Measurements from ENCODE around the gene DRAM1. TPM values are rescaled to one million over a fixed set of nuclear protein-coding genes. Genes with fewer than 3 reads are reported as not detected.
A peak's percentile ranks its signal among the peaks of the same experiment; 100 is the strongest.

Gene DRAM1
- total and polyA plus RNA-seq, 9 of the 15 experiments (the other 6 are each of a cell fraction or from before 2014, with no cell fraction given), result 1.4 to 4.3 (median 2.7) TPM

DNA sequence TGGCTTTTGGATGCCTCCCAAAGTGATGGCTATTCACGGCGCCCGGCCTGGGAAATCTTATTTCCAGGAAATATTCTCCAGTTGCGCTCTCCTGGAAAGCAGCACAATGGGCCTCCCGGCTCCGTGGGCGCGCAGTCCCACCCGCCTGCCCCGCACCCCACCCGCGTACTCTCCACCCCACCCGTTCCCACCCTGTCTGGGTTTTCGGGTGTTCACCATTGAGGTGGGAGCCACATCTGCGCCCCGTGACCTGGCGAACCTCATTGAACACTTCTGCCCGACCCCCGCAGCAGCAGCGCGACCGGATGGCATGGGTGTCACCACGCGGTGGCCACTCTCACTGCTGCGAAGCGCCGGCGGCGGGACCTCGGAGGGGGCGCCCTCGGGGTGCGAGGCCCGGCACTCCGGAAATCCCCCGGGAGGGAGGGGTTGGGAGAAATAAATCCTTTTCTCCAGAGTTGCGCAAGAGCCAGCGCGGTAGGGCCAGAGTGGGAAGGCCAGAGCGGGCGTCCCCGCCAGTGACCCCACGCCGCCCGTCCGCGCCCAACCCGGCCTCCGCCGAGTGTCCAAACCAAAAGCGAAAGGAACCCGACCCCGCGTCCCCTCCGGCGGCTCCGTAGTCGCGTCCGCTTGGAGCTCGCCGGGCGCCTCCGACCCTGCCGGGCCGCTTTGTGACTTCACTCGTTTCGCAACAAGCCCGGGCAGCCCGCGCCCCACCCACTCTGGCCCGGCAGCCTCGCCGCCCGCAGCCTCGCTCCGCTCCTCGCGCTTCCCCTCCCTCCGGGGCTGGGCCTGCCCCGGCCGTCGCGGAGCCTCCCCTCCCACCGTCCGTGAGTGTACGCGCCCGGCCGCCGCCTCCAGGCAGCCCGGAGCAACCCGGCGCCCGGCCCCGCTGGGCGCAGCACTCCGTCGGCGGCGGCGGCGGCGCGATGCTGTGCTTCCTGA, at the start of gene DRAM1 (continued):
- TF ChIP-seq, protein P1, sequence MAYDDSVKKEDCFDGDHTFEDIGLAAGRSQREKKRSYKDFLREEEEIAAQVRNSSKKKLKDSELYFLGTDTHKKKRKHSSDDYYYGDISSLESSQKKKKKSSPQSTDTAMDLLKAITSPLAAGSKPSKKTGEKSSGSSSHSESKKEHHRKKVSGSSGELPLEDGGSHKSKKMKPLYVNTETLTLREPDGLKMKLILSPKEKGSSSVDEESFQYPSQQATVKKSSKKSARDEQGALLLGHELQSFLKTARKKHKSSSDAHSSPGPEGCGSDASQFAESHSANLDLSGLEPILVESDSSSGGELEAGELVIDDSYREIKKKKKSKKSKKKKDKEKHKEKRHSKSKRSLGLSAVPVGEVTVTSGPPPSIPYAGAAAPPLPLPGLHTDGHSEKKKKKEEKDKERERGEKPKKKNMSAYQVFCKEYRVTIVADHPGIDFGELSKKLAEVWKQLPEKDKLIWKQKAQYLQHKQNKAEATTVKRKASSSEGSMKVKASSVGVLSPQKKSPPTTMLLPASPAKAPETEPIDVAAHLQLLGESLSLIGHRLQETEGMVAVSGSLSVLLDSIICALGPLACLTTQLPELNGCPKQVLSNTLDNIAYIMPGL (CRISPR knock-in tag; IDR thresholded peaks at IDR 0.05), result no peak; the same call in 1 of the 2 replicates
- TF ChIP-seq RAD51 (IDR thresholded peaks at IDR 0.05; ENCODE audit: borderline replicate concordance, low read depth) (no peak), GABPB2 (CRISPR knock-in tag; conservative IDR thresholded peaks at IDR 0.05) (no peak), POLR2A (conservative IDR thresholded peaks at IDR 0.05) (peak; percentile 77), RBM15 (IDR thresholded peaks at IDR 0.05; ENCODE audit: insufficient read depth, low read length) (no peak), RAD21 (CRISPR knock-in tag; conservative IDR thresholded peaks at IDR 0.05 in 1 of 2, IDR thresholded peaks at IDR 0.05 in 1 of 2) (no peak)
- TF ChIP-seq, protein P2, sequence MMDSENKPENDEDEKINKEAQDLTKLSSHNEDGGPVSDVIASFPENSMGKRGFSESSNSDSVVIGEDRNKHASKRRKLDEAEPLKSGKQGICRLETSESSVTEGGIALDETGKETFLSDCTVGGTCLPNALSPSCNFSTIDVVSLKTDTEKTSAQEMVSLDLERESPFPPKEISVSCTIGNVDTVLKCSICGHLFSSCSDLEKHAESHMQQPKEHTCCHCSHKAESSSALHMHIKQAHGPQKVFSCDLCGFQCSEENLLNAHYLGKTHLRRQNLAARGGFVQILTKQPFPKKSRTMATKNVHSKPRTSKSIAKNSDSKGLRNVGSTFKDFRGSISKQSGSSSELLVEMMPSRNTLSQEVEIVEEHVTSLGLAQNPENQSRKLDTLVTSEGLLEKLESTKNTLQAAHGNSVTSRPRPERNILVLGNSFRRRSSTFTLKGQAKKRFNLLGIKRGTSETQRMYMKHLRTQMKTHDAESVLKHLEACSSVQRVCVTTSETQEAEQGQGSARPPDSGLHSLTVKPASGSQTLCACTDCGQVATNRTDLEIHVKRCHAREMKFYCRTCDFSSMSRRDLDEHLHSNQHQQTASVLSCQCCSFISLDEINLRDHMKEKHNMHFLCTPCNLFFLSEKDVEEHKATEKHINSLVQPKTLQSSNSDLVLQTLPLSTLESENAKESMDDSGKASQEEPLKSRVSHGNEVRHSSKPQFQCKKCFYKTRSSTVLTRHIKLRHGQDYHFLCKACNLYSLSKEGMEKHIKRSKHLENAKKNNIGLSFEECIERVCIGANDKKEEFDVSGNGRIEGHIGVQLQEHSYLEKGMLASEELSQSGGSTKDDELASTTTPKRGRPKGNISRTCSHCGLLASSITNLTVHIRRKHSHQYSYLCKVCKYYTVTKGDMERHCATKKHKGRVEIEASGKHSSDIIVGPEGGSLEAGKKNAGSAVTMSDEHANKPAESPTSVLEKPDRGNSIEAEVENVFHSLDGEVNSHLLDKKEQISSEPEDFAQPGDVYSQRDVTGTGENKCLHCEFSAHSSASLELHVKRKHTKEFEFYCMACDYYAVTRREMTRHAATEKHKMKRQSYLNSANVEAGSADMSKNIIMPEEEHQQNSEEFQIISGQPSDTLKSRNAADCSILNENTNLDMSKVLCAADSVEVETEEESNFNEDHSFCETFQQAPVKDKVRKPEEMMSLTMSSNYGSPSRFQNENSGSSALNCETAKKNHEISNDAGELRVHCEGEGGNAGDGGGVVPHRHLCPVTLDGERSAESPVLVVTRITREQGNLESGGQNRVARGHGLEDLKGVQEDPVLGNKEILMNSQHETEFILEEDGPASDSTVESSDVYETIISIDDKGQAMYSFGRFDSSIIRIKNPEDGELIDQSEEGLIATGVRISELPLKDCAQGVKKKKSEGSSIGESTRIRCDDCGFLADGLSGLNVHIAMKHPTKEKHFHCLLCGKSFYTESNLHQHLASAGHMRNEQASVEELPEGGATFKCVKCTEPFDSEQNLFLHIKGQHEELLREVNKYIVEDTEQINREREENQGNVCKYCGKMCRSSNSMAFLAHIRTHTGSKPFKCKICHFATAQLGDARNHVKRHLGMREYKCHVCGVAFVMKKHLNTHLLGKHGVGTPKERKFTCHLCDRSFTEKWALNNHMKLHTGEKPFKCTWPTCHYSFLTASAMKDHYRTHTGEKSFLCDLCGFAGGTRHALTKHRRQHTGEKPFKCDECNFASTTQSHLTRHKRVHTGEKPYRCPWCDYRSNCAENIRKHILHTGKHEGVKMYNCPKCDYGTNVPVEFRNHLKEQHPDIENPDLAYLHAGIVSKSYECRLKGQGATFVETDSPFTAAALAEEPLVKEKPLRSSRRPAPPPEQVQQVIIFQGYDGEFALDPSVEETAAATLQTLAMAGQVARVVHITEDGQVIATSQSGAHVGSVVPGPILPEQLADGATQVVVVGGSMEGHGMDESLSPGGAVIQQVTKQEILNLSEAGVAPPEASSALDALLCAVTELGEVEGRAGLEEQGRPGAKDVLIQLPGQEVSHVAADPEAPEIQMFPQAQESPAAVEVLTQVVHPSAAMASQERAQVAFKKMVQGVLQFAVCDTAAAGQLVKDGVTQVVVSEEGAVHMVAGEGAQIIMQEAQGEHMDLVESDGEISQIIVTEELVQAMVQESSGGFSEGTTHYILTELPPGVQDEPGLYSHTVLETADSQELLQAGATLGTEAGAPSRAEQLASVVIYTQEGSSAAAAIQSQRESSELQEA (IDR thresholded peaks at IDR 0.05; ENCODE audit: low read depth), result no peak
- TF ChIP-seq, protein P3, sequence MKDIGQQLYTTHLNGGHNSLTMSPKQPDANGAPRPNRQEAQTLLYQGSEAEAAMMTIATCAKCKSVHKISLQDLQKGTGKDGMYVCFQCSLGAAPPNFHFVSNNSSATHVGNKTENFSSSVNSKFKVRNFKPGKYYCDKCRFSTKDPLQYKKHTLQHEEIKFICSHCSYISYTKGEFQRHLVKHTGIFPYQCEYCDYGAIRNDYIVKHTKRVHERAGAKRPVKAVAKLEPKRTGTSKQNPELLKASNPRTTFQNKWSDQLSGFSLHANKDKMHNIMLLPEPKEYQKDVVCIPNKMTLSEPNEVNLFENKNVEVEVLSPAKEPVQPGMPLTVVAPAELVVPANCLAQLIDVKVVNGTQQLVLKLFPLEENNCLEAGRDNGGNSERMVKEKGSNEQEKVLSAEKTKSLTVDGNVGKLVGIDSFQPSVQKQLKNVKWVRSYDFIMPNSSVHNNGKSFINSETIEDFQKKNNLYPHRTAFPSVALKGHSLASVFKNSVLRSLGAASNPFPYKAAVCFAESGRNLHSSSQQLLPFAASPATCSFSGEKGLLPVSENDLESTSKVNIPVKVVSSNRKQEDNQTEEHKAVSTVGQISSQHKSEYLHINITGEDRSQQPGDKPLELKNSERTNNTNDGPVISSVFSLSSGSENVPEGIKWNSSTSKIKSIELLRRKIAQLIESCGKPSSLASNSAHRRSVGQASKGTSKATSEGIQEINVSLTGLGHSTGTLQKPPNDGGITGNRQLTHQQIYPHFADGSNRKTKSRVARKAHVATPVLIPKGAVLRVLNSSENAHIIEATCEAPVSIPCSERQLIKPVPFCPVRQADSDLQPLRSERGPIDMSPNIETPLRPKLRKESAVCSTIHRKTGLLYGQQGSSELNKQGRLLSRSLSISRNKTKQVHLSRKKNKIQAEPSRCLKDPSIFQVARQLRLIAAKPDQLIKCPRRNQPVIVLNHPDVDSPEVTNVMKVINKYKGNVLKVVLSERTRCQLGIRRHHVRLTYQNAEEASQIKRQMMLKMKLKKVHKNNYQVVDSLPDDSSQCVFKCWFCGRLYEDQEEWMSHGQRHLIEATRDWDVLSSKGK (CRISPR knock-in tag; IDR thresholded peaks at IDR 0.05), result no peak
- TF ChIP-seq, protein P4, sequence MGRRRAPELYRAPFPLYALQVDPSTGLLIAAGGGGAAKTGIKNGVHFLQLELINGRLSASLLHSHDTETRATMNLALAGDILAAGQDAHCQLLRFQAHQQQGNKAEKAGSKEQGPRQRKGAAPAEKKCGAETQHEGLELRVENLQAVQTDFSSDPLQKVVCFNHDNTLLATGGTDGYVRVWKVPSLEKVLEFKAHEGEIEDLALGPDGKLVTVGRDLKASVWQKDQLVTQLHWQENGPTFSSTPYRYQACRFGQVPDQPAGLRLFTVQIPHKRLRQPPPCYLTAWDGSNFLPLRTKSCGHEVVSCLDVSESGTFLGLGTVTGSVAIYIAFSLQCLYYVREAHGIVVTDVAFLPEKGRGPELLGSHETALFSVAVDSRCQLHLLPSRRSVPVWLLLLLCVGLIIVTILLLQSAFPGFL (CRISPR knock-in tag; IDR thresholded peaks at IDR 0.05), result no peak

All from K562 (cell line).